Thyroid gland (tissue), 4 donors: ENCODE results near the gene ITPR2.
"Not testable (repeated sequence)": the region's sequence is repeated elsewhere in the genome, so short reads cannot be mapped to it uniquely, and the experiment has no call there.

ENCODE experiments used
- CTCF ChIP-seq, 6 experiments: fragments of 200-600 bp in 3 of 6; fragments of 450-650 bp in 3 of 6; sonication (generic) in 3 of 6; IDR thresholded peaks; one replicate each; pipeline ENCODE4 v1.5.1; 2016 to 2019; ENCODE audit warnings: antibody characterized with exemption in 6 of 6, mild to moderate bottlenecking in 2 of 6, inconsistent platforms in 1 of 6, moderate library complexity in 1 of 6
- POLR2A ChIP-seq, 2 donors: fragments of 450-650 bp; IDR thresholded peaks; one replicate each; pipeline ENCODE4 v1.6.1; 2017; ENCODE audit warnings: antibody characterized with exemption in 2 of 2, mild to moderate bottlenecking in 2 of 2, moderate library complexity in 1 of 2

- not testable (repeated sequence) for TF ChIP-seq CTCF, POLR2A (IDR thresholded peaks at IDR 0.05)
These were observed 57.0 kb downstream of the ITPR2 start for GRCh38 chr12:26775991-26776390.
